HepG2 (cell line): ENCODE measurements around the gene OR1E1.

ENCODE experiments used
- HDAC2 ChIP-seq: sonication (generic); formaldehyde crosslinking; IDR thresholded peaks from 2 replicates; pipeline ENCODE4 v1.4.0; 2020; ENCODE audit warnings: missing genetic modification reagents
- JUNB ChIP-seq: sonication (generic); formaldehyde crosslinking; IDR thresholded peaks from 2 replicates; pipeline ENCODE4 v1.8.0; 2022; ENCODE audit warnings: missing genetic modification reagents, mild to moderate bottlenecking, borderline replicate concordance
- KLF12 ChIP-seq: sonication (generic); formaldehyde crosslinking; IDR thresholded peaks from 2 replicates; pipeline ENCODE4 v1.4.0; 2020; ENCODE audit warnings: missing genetic modification reagents, borderline replicate concordance
- MXI1 ChIP-seq: IDR thresholded peaks from 3 replicates; pipeline ENCODE4 v1.6.1; 2012; ENCODE audit warnings: low read depth, low read length, inconsistent platforms, borderline replicate concordance
- MYC ChIP-seq: sonication (generic); formaldehyde crosslinking; IDR thresholded peaks from 2 replicates; pipeline ENCODE4 v1.9.0; 2021; ENCODE audit warnings: missing genetic modification reagents, borderline replicate concordance
- SRSF9 ChIP-seq: fragments of 200-400 bp; formaldehyde crosslinking; IDR thresholded peaks from 2 replicates; pipeline ENCODE4 v1.6.1; 2018; ENCODE audit warnings: borderline replicate concordance, mild to moderate bottlenecking, low read depth, low read length; ENCODE audit not compliant: insufficient read depth, poor library complexity, severe bottlenecking
- ZBTB49 ChIP-seq: sonication (generic); formaldehyde crosslinking; IDR thresholded peaks from 2 replicates; pipeline ENCODE4 v1.4.0; 2020; ENCODE audit warnings: missing genetic modification reagents, borderline replicate concordance
- ZNF232 ChIP-seq: sonication (generic); formaldehyde crosslinking; IDR thresholded peaks from 2 replicates; pipeline ENCODE4 v1.4.0; 2020; ENCODE audit warnings: missing genetic modification reagents, borderline replicate concordance

DNA sequence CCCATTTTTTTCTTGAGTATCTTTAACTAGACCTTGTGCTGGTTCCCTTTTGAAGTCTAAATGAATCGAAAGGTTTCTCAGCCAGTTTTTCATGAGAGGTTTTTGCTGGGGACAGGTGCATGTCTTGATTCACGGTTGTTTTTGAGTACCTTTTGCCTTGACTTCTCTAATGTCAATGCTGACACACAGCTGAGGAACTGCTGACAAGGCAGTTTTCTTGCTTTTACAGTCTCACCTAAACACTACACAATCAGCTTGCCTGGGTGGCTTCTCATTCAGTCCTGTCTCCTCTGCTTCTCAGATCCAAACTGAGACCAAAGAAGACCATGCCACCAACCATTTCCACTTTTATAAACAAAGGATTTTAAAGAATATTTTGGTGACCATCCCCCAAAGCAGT is 20.0 kb upstream of the OR1E1 start:
- TF ChIP-seq MYC (CRISPR knock-in tag): no peak
- no peak for TF ChIP-seq JUNB
- no peak for TF ChIP-seq KLF12 (CRISPR knock-in tag)
- TF ChIP-seq HDAC2 (CRISPR knock-in tag): no peak
- no peak for TF ChIP-seq ZNF232 (CRISPR knock-in tag)
- TF ChIP-seq ZBTB49 (CRISPR knock-in tag): no peak
- TF ChIP-seq MXI1: no peak
- TF ChIP-seq SRSF9: no peak
